H9 (cell line): ENCODE results near the gene LRRC36. TPM values are rescaled to one million over a fixed set of nuclear protein-coding genes. Genes with fewer than 3 reads are reported as not detected.
A peak's percentile ranks its signal among the peaks of the same experiment; 100 is the strongest.

Experiments used
- DNase-seq: peaks from one replicate; pipeline ENCODE4 v3.0.0-alpha.2; 2017
- H2AFZ ChIP-seq: one replicate; pipeline ENCODE4 v1.6.1; 2013; ENCODE audit warnings: mild to moderate bottlenecking, low read length, control low read depth, moderate library complexity
- H2AK5ac ChIP-seq: 2 replicates; pipeline ENCODE4 v1.6.1; 2013; ENCODE audit warnings: low read length, control low read depth, mixed read lengths; ENCODE audit not compliant: insufficient read length
- H2BK120ac ChIP-seq: one replicate; pipeline ENCODE4 v1.6.1; 2013; ENCODE audit warnings: low read depth, mild to moderate bottlenecking, low read length, control low read depth, inconsistent platforms; ENCODE audit not compliant: poor library complexity, severe bottlenecking
- H2BK12ac ChIP-seq: 2 replicates; pipeline ENCODE4 v1.6.1; 2013; ENCODE audit warnings: low read length, control low read depth, mixed read lengths, low read depth; ENCODE audit not compliant: insufficient read length
- H2BK15ac ChIP-seq: 2 replicates; pipeline ENCODE4 v1.6.1; 2013; ENCODE audit warnings: low read depth, low read length, control low read depth
- H2BK20ac ChIP-seq: one replicate; pipeline ENCODE4 v1.6.1; 2013; ENCODE audit warnings: low read depth, mild to moderate bottlenecking, low read length, control low read depth, inconsistent platforms; ENCODE audit not compliant: poor library complexity, severe bottlenecking
- H2BK5ac ChIP-seq: 2 replicates; pipeline ENCODE4 v1.6.1; 2013; ENCODE audit warnings: low read length, control low read depth, mixed read lengths; ENCODE audit not compliant: insufficient read length
- H3K14ac ChIP-seq: 2 replicates; pipeline ENCODE4 v1.6.1; 2013; ENCODE audit warnings: low read length, control low read depth; ENCODE audit not compliant: insufficient read depth
- H3K18ac ChIP-seq: 2 replicates; pipeline ENCODE4 v1.6.1; 2013; ENCODE audit warnings: low read depth, mild to moderate bottlenecking, mixed read lengths, low read length, control low read depth; ENCODE audit not compliant: insufficient read length
- H3K23ac ChIP-seq: 2 replicates; pipeline ENCODE4 v1.6.1; 2013; ENCODE audit warnings: low read length, control low read depth, mixed read lengths, low read depth; ENCODE audit not compliant: insufficient read length
- H3K23me2 ChIP-seq: 2 replicates; pipeline ENCODE4 v1.6.1; 2013; ENCODE audit warnings: low read depth, mild to moderate bottlenecking, mixed read lengths, low read length, control low read depth; ENCODE audit not compliant: insufficient read length, poor library complexity, severe bottlenecking
- H3K27ac ChIP-seq: 2 replicates; pipeline ENCODE4 v1.5.1; 2013; ENCODE audit warnings: low read length, control low read depth, mixed read lengths, low read depth; ENCODE audit not compliant: insufficient read length
- H3K27me3 ChIP-seq: 2 replicates; pipeline ENCODE4 v1.6.1; 2013; ENCODE audit warnings: low read length, control low read depth, inconsistent platforms; ENCODE audit not compliant: insufficient read depth
- H3K4ac ChIP-seq: 2 replicates; pipeline ENCODE4 v1.6.1; 2013; ENCODE audit warnings: low read depth, mild to moderate bottlenecking, control low read depth, inconsistent platforms, low read length, moderate library complexity
- H3K4me1 ChIP-seq: 2 replicates; pipeline ENCODE4 v1.6.1; 2013; ENCODE audit warnings: low read length, control low read depth, inconsistent platforms; ENCODE audit not compliant: insufficient read depth
- H3K4me2 ChIP-seq: 2 replicates; pipeline ENCODE4 v1.6.1; 2013; ENCODE audit warnings: low read length, control low read depth, mixed read lengths; ENCODE audit not compliant: insufficient read length, insufficient read depth
- H3K56ac ChIP-seq: 2 replicates; pipeline ENCODE4 v1.6.1; 2013; ENCODE audit warnings: low read depth, mild to moderate bottlenecking, mixed read lengths, low read length, control low read depth; ENCODE audit not compliant: insufficient read length
- H3K79me1 ChIP-seq: 2 replicates; pipeline ENCODE4 v1.6.1; 2013; ENCODE audit warnings: low read depth, mild to moderate bottlenecking, moderate library complexity, low read length, control low read depth, inconsistent platforms; ENCODE audit not compliant: insufficient read depth, poor library complexity, severe bottlenecking
- H3K79me2 ChIP-seq: 2 replicates; pipeline ENCODE4 v1.6.1; 2013; ENCODE audit warnings: low read length, control low read depth, inconsistent platforms; ENCODE audit not compliant: insufficient read depth
- H3K9ac ChIP-seq: 2 replicates; pipeline ENCODE4 v1.6.1; 2013; ENCODE audit warnings: low read length, control low read depth, mixed read lengths; ENCODE audit not compliant: insufficient read length; ENCODE audit errors: extremely low read depth
- H3K9me3 ChIP-seq: one replicate; pipeline ENCODE4 v1.6.1; 2013; ENCODE audit warnings: low read depth, low read length, inconsistent platforms; ENCODE audit not compliant: control insufficient read depth
- H3T11ph ChIP-seq: one replicate; pipeline ENCODE4 v1.6.1; 2013; ENCODE audit warnings: mild to moderate bottlenecking, low read length, control low read depth, inconsistent platforms
- H4K20me1 ChIP-seq: one replicate; pipeline ENCODE4 v1.6.1; 2013; ENCODE audit not compliant: control insufficient read depth, insufficient read length, insufficient read depth
- H4K5ac ChIP-seq: 2 replicates; pipeline ENCODE4 v1.6.1; 2013; ENCODE audit warnings: low read depth, mild to moderate bottlenecking, mixed read lengths, low read length, control low read depth; ENCODE audit not compliant: insufficient read length
- H4K8ac ChIP-seq: replicated peaks from 2 replicates; pipeline ENCODE4 v1.6.1; 2013; ENCODE audit warnings: low read length, control low read depth, mixed read lengths, low read depth; ENCODE audit not compliant: insufficient read length
- H4K91ac ChIP-seq: 2 replicates; pipeline ENCODE4 v1.6.1; 2013; ENCODE audit warnings: low read depth, mild to moderate bottlenecking, moderate library complexity, mixed read lengths, low read length, control low read depth; ENCODE audit not compliant: insufficient read length
- H3K27ac Mint-ChIP-seq, 3 experiments: 2 replicates in 2 of 3; 3 replicates in 1 of 3; pipeline ENCODE4 v1.8.0; 2020 to 2021; ENCODE audit warnings: mixed read lengths in 3 of 3, mild to moderate bottlenecking in 1 of 3, moderate library complexity in 1 of 3
- H3K27me3 Mint-ChIP-seq: 2 replicates; pipeline ENCODE4 v1.8.0; 2021; ENCODE audit warnings: low read depth, mild to moderate bottlenecking, moderate library complexity, mixed read lengths
- H3K36me3 Mint-ChIP-seq, 3 experiments: 2 replicates in 2 of 3; 3 replicates in 1 of 3; pipeline ENCODE4 v1.8.0; 2020 to 2021; ENCODE audit warnings: low read depth in 3 of 3, mixed read lengths in 3 of 3; ENCODE audit not compliant: insufficient read depth in 1 of 3
- H3K4me1 Mint-ChIP-seq, 2 experiments: 2 replicates each; pipeline ENCODE4 v1.8.0; 2020; ENCODE audit warnings: mixed read lengths in 2 of 2
- H3K4me3 Mint-ChIP-seq, 2 experiments: 2 replicates in 1 of 2; 3 replicates in 1 of 2; pipeline ENCODE4 v1.8.0; 2020 to 2021; ENCODE audit warnings: mild to moderate bottlenecking in 2 of 2, mixed read lengths in 2 of 2, moderate library complexity in 1 of 2
- H3K9me3 Mint-ChIP-seq, 2 experiments: 2 replicates in 1 of 2; 3 replicates in 1 of 2; pipeline ENCODE4 v1.8.0; 2020; ENCODE audit warnings: mild to moderate bottlenecking in 2 of 2, mixed read lengths in 2 of 2, moderate library complexity in 1 of 2
- CTCF ChIP-seq: fragments of 200-600 bp; sonication (generic); conservative IDR thresholded peaks from 3 replicates; pipeline ENCODE4 v1.8.0; 2021; ENCODE audit warnings: antibody characterized with exemption, mild to moderate bottlenecking
- WGBS: extraction: QIAGEN DNeasy Blood & Tissue Kit; methylation state at CpG from one replicate; pipeline ENCODE4 v1.1.7; 2013; ENCODE audit warnings: missing lambda C conversion rate, low lambda C conversion rate, mixed read lengths; ENCODE audit not compliant: insufficient read length; ENCODE audit errors: extremely low coverage; 5-methylcytosine and 5-hydroxymethylcytosine counted together
- total RNA-seq: library from RNA; stranded (reverse); gene quantifications from 2 replicates; pipeline ENCODE4 v1.2.1, GENCODE V29; 2021

LRRC36 gene
- total RNA-seq, 1 experiment from 2014 or later: not detected

GRCh38 chr16:67421030-67421429 is 94.4 kb downstream of the LRRC36 start:
- Mint-ChIP-seq H3K9me3 (peaks cover 2 to 5% of the 10 kb centered on the region in 2 experiments; a peak in 3 of 5 replicates), H3K27me3 (peaks cover 3% of the 10 kb centered on the region; the same call in 1 of the 2 replicates), H3K36me3 (peaks cover 0 to 4% (median 2%) of the 10 kb centered on the region in 3 experiments; a peak in 1 of 7 replicates), H3K4me1 (peaks cover 48 to 52% of the 10 kb centered on the region in 2 experiments), H3K27ac (peak overlapping the region in 1 of 3 experiments; percentile 39; a peak in 1 of 7 replicates), H3K4me3 (no peak overlapping the region)
- Histone ChIP-seq H2AFZ (no peak overlapping the region), H3K4me1 (peaks cover 26% of the 10 kb centered on the region), H3T11ph (no peak overlapping the region), H3K23me2 (peaks cover 6% of the 10 kb centered on the region), H2BK120ac (no peak overlapping the region), H3K56ac (no peak overlapping the region), H3K79me1 (no peaks in the 10 kb centered on the region), H3K23ac (no peak overlapping the region), H3K27ac (no peak overlapping the region), H4K20me1 (no peaks in the 10 kb centered on the region), H3K18ac (peak overlapping the region; percentile 50), H4K91ac (no peak overlapping the region), H3K9ac (no peak overlapping the region), H3K4me2 (no peak overlapping the region), H4K5ac (no peak overlapping the region), H2BK15ac (no peak overlapping the region), H3K27me3 (no peaks in the 10 kb centered on the region; the same call in 1 of the 2 replicates), H4K8ac (no peak overlapping the region), H2BK12ac (peak overlapping the region; percentile 24), H2BK5ac (no peak overlapping the region), H3K14ac (no peak overlapping the region), H3K79me2 (no peaks in the 10 kb centered on the region), H3K9me3 (no peaks in the 10 kb centered on the region), H2BK20ac (no peak overlapping the region), H3K4ac (no peak overlapping the region), H2AK5ac (no peak overlapping the region)
- no peak for TF ChIP-seq CTCF
- no CpG with 5 or more reads among the region's 4 CpGs for WGBS
- peak; percentile 71 for DNase-seq
